ENCODE results near the gene RIT2. TPM values are rescaled to one million over a fixed set of nuclear protein-coding genes. Genes with fewer than 3 reads are reported as not detected.

RIT2 gene
- total RNA-seq, 1 donor from 2014 or later: not detected

DNA sequence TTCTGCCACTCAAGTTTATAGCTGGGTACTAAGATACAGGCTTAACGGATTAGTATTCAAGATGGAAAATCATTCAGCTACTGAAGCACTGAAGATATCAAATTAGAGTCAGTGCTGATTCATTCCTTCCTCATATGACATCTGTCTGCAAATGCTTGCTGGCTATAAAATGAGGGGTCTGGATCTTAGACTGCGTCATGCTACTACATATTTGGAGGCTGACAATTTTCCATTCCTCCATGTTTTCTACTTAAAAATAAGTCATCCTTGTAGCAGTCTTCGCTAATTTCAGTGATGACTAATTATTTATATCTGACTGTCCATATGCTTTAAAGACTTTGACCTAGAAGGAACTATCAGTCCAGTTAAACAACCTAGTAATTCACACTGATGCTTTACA lies 233.4 kb downstream of the RIT2 start:
- intact Hi-C loops (cut with micrococcal nuclease): no loop called here
- ATAC-seq: no peak
- no peak for DNase-seq

DNA sequence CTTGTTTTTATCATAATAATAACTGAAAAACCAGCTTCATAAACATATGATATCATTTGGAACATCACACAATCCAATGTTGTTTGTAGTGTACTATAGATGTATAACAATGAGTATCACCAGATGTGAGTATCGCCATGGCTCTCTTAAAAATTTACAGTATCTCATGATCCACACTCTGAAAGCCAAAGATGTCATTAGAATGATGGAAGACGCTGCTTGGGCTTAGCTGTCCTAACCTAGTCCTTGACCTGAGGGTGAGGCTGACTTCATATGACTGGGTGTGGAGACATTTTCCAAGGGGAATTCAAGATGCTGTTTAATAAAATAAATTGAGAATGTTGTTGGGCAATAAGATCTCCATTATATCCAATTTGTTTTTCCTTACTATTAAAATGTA lies 242.6 kb downstream of the RIT2 start:
- DNase-seq: no peak
- ATAC-seq: no peak
- intact Hi-C loops (cut with micrococcal nuclease): no loop called here

- DNase-seq (no peak), ATAC-seq (no peak)
- intact Hi-C loops (cut with micrococcal nuclease): no loop called here
Observed at GRCh38 chr18:42864876-42865275, 250.6 kb downstream of the RIT2 start.

- intact Hi-C loops (cut with micrococcal nuclease): no loop called here
- DNase-seq (no peak), ATAC-seq (no peak)
Observed at GRCh38 chr18:42861271-42861670, 254.2 kb downstream of the RIT2 start.

DNA sequence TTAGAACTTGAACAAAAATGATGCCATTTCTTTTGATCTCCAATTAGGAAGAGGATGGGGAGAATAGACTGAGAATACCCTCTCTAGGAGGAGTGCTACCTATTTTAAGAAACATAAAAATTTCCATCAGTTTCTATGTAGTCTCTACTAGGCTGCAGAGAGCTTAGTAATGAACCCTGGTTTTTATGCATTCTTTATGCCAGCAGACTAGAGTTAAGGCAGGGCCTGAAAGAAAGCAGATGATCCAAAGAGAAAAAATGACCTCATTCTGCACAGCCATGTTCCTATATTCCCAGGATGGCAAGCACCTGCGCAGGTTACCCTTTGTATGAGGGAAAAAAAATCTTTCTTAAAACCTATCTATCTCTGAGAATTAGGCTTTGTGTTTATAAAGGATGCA lies 254.9 kb downstream of the RIT2 start:
- no peak for ATAC-seq
- intact Hi-C loops (cut with micrococcal nuclease): no loop called here

GRCh38 chr18:42860011-42860410 lies 255.5 kb downstream of the RIT2 start:
- no peak for ATAC-seq
- intact Hi-C loops (cut with micrococcal nuclease): no loop called here

More for the DNA sequence above, 254.9 kb downstream of the RIT2 start:
- no peak for DNase-seq

GRCh38 chr18:42854558-42854957 lies 260.9 kb downstream of the RIT2 start:
- DNase-seq: no peak
- intact Hi-C loops (cut with micrococcal nuclease): no loop called here
- no peak for ATAC-seq

More at GRCh38 chr18:42860011-42860410, 255.5 kb downstream of the RIT2 start:
- no peak for DNase-seq

- no peak for DNase-seq
- intact Hi-C loops (cut with micrococcal nuclease): no loop called here
- ATAC-seq: no peak
Observed at GRCh38 chr18:42850174-42851083, 265.1 kb downstream of the RIT2 start.

DNA sequence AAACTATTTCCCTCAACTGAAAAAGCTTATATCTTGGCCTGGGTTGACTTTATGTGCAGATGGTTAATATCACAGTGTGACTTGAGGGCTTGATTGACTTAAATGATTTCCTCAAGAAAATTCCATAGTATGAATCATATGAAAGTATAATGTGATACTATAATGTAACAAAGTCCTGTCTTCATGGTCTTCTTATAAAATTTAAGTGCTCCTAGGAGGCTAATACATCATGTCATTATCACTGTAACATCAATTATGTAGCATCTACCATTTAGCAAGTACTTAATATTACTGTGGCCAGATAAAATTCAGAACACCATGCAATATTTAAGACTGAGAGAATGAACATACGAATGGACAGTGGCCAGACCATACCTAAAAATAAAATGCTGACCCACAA lies 276.1 kb downstream of the RIT2 start:
- intact Hi-C loops (cut with micrococcal nuclease): no loop called here
- ATAC-seq: no peak
- DNase-seq: no peak

DNA sequence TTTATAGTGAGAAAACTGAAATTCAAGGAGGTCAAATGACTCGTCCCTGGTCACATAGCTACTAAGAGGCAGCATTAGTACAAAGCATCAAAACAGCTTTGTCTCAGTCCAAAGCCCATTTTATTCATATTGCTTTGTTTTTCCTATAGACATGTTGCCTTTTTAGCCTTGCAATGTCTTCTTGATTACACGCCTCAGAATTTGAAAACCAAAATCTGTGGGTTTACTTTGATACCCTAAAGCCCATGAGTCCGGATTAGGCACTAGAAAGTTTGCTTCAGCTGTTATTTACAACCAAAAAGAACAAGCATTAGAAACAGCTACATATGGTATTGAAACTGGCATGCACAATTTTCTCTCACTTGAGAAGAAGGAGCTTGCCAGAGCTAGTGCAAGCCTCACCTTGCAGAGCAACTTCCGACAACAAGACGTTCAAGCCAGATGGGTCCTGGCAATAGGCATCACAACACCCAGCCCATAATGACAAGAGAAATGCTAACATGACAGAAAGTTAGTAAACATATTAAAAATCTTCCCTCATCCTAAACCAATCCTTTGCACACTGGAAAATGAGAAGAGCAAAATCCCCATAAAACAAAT lies 276.8 kb downstream of the RIT2 start:
- ATAC-seq (no peak), DNase-seq (no peak)
- intact Hi-C loops (cut with micrococcal nuclease): no loop called here

DNA sequence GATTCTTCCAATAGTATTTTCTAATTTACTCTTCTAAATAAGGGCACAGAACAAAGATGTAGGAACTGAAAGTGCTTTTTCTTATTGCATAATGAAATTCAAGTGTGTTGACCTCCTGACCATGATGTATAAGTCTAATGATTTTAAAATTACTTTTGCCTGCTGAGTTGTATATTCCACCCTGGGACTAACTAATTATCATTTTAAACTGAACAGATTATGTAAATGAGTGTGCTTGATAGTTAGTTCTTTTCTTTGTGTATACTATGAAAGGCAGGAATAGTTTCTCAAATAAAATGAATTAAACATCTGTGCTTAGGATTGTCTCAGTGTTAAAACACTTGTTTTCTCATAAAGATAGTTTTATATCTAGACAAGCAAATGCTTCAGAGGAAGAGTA lies 284.5 kb downstream of the RIT2 start:
- no peak for DNase-seq
- ATAC-seq: no peak
- intact Hi-C loops (cut with micrococcal nuclease): no loop called here

DNA sequence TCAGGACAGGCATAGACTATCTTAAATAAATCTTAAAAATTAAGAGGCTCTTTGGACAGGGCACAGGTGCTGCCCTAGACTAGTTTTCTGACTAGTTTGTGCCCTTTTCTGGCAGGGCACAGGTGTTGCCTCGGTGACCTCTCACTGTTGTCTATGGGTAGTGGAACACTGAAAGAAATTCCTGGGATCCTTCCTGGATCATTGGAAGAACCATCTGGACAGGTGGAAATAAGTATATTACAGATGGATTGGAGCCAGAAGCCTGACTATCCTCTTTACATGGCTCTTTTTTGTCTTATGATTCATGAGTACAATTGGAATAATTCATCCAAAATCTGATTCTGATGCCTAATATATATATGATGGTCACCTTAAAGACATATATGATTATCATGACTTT lies 286.6 kb downstream of the RIT2 start:
- intact Hi-C loops (cut with micrococcal nuclease): no loop called here
- ATAC-seq: no peak
- no peak for DNase-seq

- ATAC-seq: no peak
- DNase-seq: no peak
- intact Hi-C loops (cut with micrococcal nuclease): no loop called here
Observed at GRCh38 chr18:42824178-42824577, 291.3 kb downstream of the RIT2 start.

DNA sequence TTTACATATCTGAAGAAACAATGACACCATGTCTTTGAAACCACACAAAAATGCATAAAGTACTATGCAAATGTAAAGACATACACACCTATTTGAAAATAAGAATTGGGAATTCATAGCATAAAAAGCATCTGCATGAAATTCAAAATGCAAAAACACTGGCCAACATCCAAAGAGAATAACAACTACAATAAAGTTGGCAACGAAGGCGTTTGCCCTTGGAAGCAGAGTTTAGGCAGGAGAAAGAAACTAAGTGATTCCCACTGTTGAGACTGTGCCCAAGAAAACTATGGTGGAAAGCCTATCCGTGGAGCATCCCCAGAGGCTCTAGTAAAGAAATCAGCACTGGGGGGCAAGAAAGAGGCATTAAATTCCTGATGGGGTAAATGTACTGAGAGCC lies 292.8 kb downstream of the RIT2 start:
- ATAC-seq (no peak), DNase-seq (no peak)
- intact Hi-C loops (cut with micrococcal nuclease): no loop called here

DNA sequence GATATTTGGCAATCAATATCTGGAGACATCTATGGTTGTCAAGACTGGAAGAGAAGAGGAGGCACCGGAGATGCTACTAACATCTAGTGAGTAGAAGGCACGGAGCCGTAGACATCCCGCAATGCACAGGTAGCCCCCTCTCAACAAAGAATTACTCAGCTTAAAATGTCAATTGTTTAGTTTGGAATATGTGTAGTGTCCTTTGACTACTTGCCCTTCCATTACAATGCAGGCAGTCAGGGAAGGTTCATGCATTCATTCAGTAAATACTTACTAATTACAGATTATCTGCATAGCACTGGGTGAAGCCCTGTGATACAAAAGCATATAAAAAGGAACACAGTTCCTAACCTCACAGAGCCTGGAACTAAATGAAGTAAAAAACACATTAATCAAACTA lies 294.0 kb downstream of the RIT2 start:
- DNase-seq (no peak), ATAC-seq (no peak)
- intact Hi-C loops (cut with micrococcal nuclease): no loop called here

DNA sequence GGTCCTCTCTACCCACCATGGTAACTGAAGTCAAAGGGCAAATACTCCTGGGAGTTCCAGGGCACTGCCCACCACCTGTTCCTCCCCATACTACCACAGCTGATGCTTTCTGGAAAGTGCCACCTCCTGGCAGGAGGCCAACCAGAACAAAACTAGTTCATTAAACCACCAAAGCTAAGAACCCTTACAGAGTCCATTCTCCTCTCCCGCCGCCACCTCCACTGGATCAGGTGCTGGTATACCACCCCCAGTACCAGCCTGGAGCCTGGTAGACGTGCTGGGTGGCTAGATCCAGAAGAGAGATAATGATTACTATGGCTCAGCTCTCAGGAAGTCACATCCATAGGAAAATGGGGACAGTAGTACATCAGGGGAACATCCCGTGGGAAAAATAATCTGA lies 300.9 kb downstream of the RIT2 start:
- intact Hi-C loops (cut with micrococcal nuclease): no loop called here
- no peak for ATAC-seq

DNA sequence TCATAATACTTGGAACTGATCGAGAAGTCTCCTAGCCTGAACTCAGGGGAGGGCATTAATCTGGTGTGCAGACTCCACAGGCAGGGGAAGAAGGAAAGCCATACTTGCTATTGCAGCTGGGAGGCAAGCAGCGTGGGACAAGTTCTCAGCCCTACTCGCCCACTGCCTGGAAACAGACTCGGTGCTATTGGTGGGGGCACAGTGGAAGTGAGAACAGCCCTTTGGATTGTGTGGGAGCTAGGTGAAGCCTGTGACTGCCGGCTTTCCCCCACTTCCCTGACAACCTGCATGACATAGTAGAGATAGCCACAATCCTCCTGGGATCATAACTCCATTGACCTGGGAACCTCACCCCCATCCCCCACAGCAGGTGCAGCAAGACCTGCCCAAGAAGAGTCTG lies 301.3 kb downstream of the RIT2 start:
- intact Hi-C loops (cut with micrococcal nuclease): no loop called here

More for the DNA sequence above, 300.9 kb downstream of the RIT2 start:
- no peak for DNase-seq

DNA sequence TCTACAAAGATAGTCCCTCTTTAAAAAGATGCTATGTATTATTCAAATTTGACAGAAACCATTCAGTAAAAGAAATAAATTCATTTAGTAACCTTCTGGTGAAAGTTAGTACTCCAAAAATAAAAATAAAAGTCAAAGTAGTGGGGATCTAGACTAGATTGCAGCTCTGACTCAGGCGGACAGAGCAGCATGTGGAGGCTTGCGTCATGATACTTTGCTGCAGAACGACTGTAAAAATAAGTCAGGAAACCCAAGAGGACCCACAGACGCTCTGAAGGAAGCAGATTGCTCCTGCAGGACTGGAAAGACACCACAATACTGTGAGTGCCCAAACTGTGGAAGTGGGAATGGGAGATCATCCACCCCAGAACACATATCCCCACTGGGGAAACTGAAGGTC lies 301.9 kb downstream of the RIT2 start:
- DNase-seq: no peak
- intact Hi-C loops (cut with micrococcal nuclease): no loop called here
- peak; percentile 25 for ATAC-seq

More for the DNA sequence above, 301.3 kb downstream of the RIT2 start:
- DNase-seq (no peak), ATAC-seq (no peak)

DNA sequence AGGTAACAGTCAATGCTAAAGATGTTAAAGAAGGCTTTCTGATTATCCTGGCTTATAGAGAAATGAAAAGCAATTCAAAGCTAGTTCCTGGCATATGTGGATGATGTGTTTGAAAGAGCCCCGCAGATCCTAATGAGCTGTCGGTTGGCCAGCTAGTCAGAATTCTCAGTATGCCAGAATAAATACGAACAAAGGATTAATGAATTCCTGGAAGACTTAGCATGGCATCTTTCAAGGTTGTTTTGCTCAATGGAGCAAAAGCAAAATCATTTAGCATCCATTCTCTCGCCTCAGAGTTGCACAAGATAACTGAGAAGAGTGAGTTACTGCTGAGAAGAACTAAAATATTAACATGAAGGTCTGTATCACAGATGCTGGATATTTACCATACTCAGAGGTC lies 307.6 kb downstream of the RIT2 start:
- intact Hi-C loops (cut with micrococcal nuclease): no loop called here
- no peak for DNase-seq

GRCh38 chr18:42801706-42802105 lies 313.8 kb downstream of the RIT2 start:
- no peak for ATAC-seq
- DNase-seq: no peak
- intact Hi-C loops (cut with micrococcal nuclease): no loop called here

More for the DNA sequence above, 307.6 kb downstream of the RIT2 start:
- ATAC-seq: no peak

Data from left ventricle myocardium superior (tissue), 1 donor.